ENCODE results near the gene COQ10B.

The COQ10B gene

GRCh38 chr2:197486175-197486574, 32.8 kb downstream of the COQ10B start:
- no peaks in the 10 kb centered on the region for H3K27me3 ChIP-seq (ENCODE audit: insufficient read depth, poor library complexity, severe bottlenecking)
- no peak overlapping the region for H3K4me3 ChIP-seq (ENCODE audit: severe bottlenecking)
- peaks cover 73% of the 10 kb centered on the region for H3K36me3 ChIP-seq (ENCODE audit: low read depth)
- no peaks in the 10 kb centered on the region for H3K4me1 ChIP-seq (ENCODE audit: insufficient read depth, poor library complexity, severe bottlenecking)
- peaks cover 11% of the 10 kb centered on the region for H3K9me3 ChIP-seq (ENCODE audit: severe bottlenecking)
- TF ChIP-seq CTCF (IDR thresholded peaks at IDR 0.05; ENCODE audit: poor library complexity, severe bottlenecking) = no peak
- no peak for DNase-seq (ENCODE audit: low spot score)
- no peak overlapping the region for H3K27ac ChIP-seq (ENCODE audit: poor library complexity, severe bottlenecking)
- ATAC-seq (ENCODE audit: low read depth) = peak; percentile 15; the same call in 1 of the 3 replicates

GRCh38 chr2:197487385-197487784, 34.0 kb downstream of the COQ10B start:
- no peak for TF ChIP-seq CTCF (IDR thresholded peaks at IDR 0.05; ENCODE audit: poor library complexity, severe bottlenecking)
- peaks cover 11% of the 10 kb centered on the region for H3K9me3 ChIP-seq (ENCODE audit: severe bottlenecking)
- no peak overlapping the region for H3K4me3 ChIP-seq (ENCODE audit: severe bottlenecking)
- no peak for ATAC-seq (ENCODE audit: low read depth)
- H3K27me3 ChIP-seq (ENCODE audit: insufficient read depth, poor library complexity, severe bottlenecking) = no peaks in the 10 kb centered on the region
- no peaks in the 10 kb centered on the region for H3K4me1 ChIP-seq (ENCODE audit: insufficient read depth, poor library complexity, severe bottlenecking)
- peaks cover 81% of the 10 kb centered on the region for H3K36me3 ChIP-seq (ENCODE audit: low read depth)
- H3K27ac ChIP-seq (ENCODE audit: poor library complexity, severe bottlenecking) = no peak overlapping the region
- no peak for DNase-seq (ENCODE audit: low spot score)

GRCh38 chr2:197495433-197496134, 42.2 kb downstream of the COQ10B start:
- TF ChIP-seq CTCF (IDR thresholded peaks at IDR 0.05; ENCODE audit: poor library complexity, severe bottlenecking) = no peak
- Histone ChIP-seq H3K27me3 (ENCODE audit: insufficient read depth, poor library complexity, severe bottlenecking) (no peaks in the 10 kb centered on the region), H3K4me3 (ENCODE audit: severe bottlenecking) (no peak overlapping the region), H3K27ac (ENCODE audit: poor library complexity, severe bottlenecking) (no peak overlapping the region), H3K9me3 (ENCODE audit: severe bottlenecking) (no peaks in the 10 kb centered on the region), H3K36me3 (ENCODE audit: low read depth) (peaks cover 84% of the 10 kb centered on the region), H3K4me1 (ENCODE audit: insufficient read depth, poor library complexity, severe bottlenecking) (peaks cover 14% of the 10 kb centered on the region)
- no peak for DNase-seq (ENCODE audit: low spot score)
- no peak for ATAC-seq (ENCODE audit: low read depth)

- DNase-seq (ENCODE audit: low spot score) = no peak
- no peaks in the 10 kb centered on the region for H3K9me3 ChIP-seq (ENCODE audit: severe bottlenecking)
- H3K27ac ChIP-seq (ENCODE audit: poor library complexity, severe bottlenecking) = peak overlapping the region; percentile 8
- no peaks in the 10 kb centered on the region for H3K27me3 ChIP-seq (ENCODE audit: insufficient read depth, poor library complexity, severe bottlenecking)
- H3K36me3 ChIP-seq (ENCODE audit: low read depth) = peaks cover 81% of the 10 kb centered on the region
- peaks cover 17% of the 10 kb centered on the region for H3K4me1 ChIP-seq (ENCODE audit: insufficient read depth, poor library complexity, severe bottlenecking)
- no peak overlapping the region for H3K4me3 ChIP-seq (ENCODE audit: severe bottlenecking)
- ATAC-seq (ENCODE audit: low read depth) = no peak
- TF ChIP-seq CTCF (IDR thresholded peaks at IDR 0.05; ENCODE audit: poor library complexity, severe bottlenecking) = no peak
Observed at GRCh38 chr2:197496695-197497094, 43.3 kb downstream of the COQ10B start.

GRCh38 chr2:197497326-197497725, 44.0 kb downstream of the COQ10B start:
- peak overlapping the region; percentile 72 for H3K4me3 ChIP-seq (ENCODE audit: severe bottlenecking)
- no peaks in the 10 kb centered on the region for H3K27me3 ChIP-seq (ENCODE audit: insufficient read depth, poor library complexity, severe bottlenecking)
- peak overlapping the region; percentile 8 for H3K27ac ChIP-seq (ENCODE audit: poor library complexity, severe bottlenecking)
- peaks cover 24% of the 10 kb centered on the region for H3K4me1 ChIP-seq (ENCODE audit: insufficient read depth, poor library complexity, severe bottlenecking)
- no peaks in the 10 kb centered on the region for H3K9me3 ChIP-seq (ENCODE audit: severe bottlenecking)
- peaks cover 81% of the 10 kb centered on the region for H3K36me3 ChIP-seq (ENCODE audit: low read depth)
- no peak for TF ChIP-seq CTCF (IDR thresholded peaks at IDR 0.05; ENCODE audit: poor library complexity, severe bottlenecking)
- ATAC-seq (ENCODE audit: low read depth) = no peak
- DNase-seq (ENCODE audit: low spot score) = no peak
